MG63 (cell line): Measurements from ENCODE around the gene NOL9. TPM values are rescaled to one million over a fixed set of nuclear protein-coding genes. Genes with fewer than 3 reads are reported as not detected.
A peak's percentile ranks its signal among the peaks of the same experiment; 100 is the strongest.

Source experiments
- DNase-seq: peaks from one replicate; pipeline ENCODE4 v3.0.0-alpha.2; 2020
- H3K27me3 ChIP-seq: fragments of 250-450 bp; sonication (Bioruptor Pico); 2 replicates; pipeline ENCODE4 v1.5.1; 2020; ENCODE audit warnings: mild to moderate bottlenecking, moderate library complexity
- H3K36me3 ChIP-seq: fragments of 250-450 bp; sonication (Bioruptor Pico); 2 replicates; pipeline ENCODE4 v1.5.1; 2020; ENCODE audit warnings: mild to moderate bottlenecking, moderate library complexity
- H3K4me3 ChIP-seq: fragments of 250-450 bp; sonication (Bioruptor Pico); 2 replicates; pipeline ENCODE4 v1.5.1; 2020; ENCODE audit warnings: mild to moderate bottlenecking, moderate library complexity
- H3K9me3 ChIP-seq: fragments of 250-450 bp; sonication (Bioruptor Pico); 2 replicates; pipeline ENCODE4 v1.5.1; 2020; ENCODE audit warnings: mild to moderate bottlenecking, moderate library complexity
- total RNA-seq: library from RNA; depleted of rRNA; stranded (reverse); fragments of >200 nt; shearing (Covaris generic); gene quantifications from 2 replicates; pipeline ENCODE4 v1.2.3, GENCODE V29; 2014; ENCODE audit warnings: low replicate concordance; rRNA removed

Gene NOL9
- total RNA-seq, 1 experiment from 2014 or later, result 25.0 TPM

DNA sequence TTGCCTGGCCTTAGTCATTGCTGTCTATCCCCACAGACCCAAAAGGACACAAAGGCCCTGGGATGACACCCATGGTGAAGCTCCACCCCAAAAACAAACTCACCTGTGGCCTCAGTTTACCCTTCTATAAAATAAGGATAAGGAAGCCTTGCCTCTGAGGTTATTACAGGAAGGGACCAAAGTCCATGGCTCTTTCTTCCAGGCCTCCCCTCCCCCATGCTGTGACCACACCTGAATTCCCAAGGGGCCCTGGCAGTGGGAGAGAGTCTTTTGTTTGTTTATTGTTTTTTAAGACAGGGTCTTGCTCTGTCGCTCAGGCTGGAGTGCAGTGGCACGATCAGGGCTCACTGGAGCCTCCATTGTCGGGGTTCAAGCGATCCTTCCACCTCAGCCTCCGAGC, 77.8 kb downstream of the NOL9 start:
- H3K27me3 ChIP-seq, result no peaks in the 10 kb centered on the region
- no peak for DNase-seq
- H3K36me3 ChIP-seq, result no peaks in the 10 kb centered on the region
- no peaks in the 10 kb centered on the region for H3K9me3 ChIP-seq
- H3K4me3 ChIP-seq, result no peak overlapping the region

DNA sequence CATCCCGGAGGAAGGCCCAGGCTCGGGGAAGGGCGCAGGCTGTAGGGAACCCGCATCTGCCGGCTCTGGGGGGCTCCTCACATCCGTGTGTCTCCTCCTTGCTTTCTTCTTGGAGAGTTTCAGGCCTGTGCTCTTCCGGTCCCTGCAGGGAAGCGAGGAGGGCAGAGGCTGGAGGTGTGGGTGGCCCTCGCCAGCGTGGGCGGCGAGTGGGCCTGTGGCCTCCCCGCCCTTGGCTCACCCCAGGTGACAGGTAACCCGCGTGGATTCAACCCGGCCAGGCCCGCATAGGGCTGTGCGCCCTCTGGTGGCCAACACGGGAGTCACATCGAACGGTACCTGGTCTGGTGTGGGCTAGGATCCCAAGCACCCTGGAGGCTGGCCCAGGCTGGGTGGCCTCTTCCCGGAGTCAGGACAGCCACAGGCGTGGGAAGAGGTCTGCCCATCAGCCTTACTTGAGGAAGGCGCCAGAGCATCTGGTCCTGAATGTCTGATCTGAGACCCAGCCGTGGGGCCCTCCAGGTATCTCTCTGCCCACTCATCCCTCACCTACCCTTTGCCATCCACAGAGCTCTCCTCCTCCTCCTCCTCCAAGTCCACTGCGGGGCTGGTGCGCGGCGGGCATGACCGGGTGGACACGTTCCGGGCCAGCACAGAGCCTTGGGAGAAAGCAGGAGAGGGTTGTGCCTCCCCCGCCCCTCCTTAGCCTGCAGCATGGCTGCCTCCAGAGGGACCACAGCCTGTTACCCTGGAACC, 78.8 kb downstream of the NOL9 start:
- Histone ChIP-seq H3K36me3 (no peaks in the 10 kb centered on the region), H3K9me3 (no peaks in the 10 kb centered on the region), H3K4me3 (no peak overlapping the region), H3K27me3 (no peaks in the 10 kb centered on the region)
- DNase-seq, result peak; percentile 39

DNA sequence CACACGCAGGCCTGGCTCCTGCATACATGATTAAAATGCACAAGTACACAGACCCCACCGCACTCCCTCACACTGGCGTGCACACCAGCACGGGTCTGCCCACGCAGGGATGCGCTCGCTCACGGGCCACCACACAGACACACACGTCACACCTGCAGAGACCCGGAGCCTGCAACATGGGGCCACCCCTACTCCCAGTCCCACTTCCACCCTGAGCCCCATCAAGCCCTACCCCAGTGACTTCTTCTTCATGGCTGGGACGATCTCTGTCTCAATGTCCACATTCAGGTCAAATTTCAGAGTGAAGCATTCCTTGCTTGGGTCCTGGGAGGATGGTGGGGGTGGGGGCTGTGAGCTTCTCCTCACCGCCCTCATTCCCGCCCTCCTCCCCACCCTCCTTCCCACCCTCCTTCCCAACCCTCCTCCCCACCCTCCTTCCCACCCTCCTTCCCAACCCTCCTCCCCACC, 79.5 kb downstream of the NOL9 start:
- no peak overlapping the region for H3K4me3 ChIP-seq
- no peak for DNase-seq
- H3K9me3 ChIP-seq, result no peaks in the 10 kb centered on the region
- H3K36me3 ChIP-seq, result no peaks in the 10 kb centered on the region
- H3K27me3 ChIP-seq, result no peaks in the 10 kb centered on the region

DNA sequence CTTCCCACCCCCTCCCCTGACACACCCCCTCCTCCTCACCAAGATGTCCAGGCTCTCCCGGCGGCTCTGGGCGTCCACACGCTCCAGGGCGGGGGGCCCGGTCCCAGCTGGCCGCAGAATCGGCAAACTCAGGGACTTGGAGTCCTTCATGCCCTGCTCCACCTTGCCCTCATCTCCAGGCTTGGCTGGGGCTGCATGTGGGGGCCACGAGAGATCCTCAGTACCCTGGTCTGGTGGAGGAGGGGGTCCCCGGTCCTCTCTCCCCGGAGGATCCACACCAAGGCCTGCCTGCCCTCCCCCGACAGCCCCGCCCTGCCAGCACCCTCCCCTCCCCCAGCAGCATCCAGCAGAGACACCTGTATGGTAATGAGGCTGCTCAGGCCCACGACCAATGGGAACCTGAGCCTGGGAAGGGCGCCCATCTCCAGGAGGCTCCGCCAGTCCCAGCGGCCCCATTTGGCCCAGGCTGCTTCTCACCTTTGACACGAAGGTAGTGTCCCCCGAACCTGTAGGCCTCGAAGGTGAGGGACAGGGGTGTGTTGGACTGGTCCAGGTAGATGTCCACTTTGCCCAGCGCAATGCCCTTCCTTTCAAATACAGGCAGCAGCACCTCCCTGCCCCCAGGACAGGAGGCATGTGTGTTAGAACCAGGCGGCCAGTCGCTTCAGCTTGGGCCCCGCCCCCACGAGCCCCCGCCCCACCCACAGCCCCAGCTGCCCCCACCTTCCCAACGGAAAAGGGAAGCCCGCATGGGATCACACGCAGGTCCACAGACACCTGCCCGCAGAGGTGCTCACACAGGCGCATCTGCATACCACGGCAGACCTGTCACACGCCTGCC, 80.1 kb downstream of the NOL9 start:
- no peaks in the 10 kb centered on the region for H3K9me3 ChIP-seq
- no peak for DNase-seq
- H3K36me3 ChIP-seq, result no peaks in the 10 kb centered on the region
- no peak overlapping the region for H3K4me3 ChIP-seq
- H3K27me3 ChIP-seq, result no peaks in the 10 kb centered on the region

DNA sequence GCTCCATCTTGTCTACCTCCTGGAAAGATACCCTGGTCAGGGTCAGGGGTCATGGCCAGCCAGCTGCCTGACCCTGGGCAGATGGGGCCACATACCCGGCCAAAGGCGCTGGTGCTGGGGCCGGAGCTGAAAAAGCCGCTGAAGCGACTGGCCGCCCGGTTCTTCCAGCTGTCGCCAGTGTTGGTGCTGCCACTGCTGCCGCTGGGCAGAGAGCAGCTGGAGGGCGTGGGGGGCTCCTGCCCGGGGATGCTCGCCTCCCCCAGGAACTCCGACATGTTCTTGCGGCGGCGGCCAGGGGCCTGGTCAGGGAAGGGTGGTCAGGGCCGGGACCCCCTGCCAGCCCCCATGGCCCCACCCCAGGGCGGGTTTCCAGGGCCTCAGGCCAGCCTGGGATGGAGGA, 81.2 kb downstream of the NOL9 start:
- no peak for DNase-seq
- Histone ChIP-seq H3K27me3 (no peaks in the 10 kb centered on the region), H3K9me3 (no peaks in the 10 kb centered on the region), H3K36me3 (no peaks in the 10 kb centered on the region), H3K4me3 (no peak overlapping the region)

DNA sequence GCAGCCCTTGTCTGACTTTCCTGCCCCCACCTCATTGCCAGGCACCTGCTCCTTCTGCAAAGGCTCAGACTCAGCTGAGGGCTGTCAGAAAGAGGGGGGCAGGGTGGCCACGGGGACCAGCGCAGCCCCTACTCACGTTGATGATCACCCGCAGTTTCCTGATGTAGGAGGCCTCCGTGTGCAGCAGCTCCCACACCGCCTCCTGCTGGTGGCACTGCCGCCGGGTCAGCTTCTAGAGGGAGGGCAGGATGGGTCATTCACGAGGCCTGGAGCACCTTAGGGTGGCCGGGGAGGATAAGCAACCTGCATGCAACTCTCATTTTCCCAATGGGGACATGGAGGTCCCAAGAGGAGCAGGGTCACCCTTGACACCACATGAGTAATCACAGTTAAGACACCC, 81.9 kb downstream of the NOL9 start:
- H3K36me3 ChIP-seq, result no peaks in the 10 kb centered on the region
- no peak overlapping the region for H3K4me3 ChIP-seq
- no peak for DNase-seq
- no peaks in the 10 kb centered on the region for H3K27me3 ChIP-seq
- no peaks in the 10 kb centered on the region for H3K9me3 ChIP-seq

DNA sequence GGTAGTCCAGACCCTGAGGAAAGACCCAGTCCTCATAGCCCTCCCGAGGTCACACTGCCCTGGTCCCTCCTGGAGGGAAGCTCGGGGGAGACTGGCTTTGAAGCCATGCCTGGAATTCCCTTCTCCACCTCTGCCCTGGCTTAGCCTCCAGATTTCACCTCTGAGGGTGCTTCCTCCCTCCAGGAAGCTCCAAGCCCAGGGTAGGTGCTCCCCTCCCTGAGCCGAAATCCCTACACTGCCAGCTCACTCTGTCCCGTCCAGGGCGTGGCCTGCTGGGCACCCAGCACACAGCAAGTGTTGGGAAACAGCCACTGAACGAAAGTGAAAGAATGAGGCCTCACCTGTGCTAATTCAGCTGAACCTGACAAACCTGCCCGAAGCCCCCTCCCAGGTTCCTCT, 82.3 kb downstream of the NOL9 start:
- H3K27me3 ChIP-seq, result no peaks in the 10 kb centered on the region
- no peaks in the 10 kb centered on the region for H3K9me3 ChIP-seq
- DNase-seq, result no peak

More for the DNA sequence above, 82.3 kb downstream of the NOL9 start:
- H3K4me3 ChIP-seq, result no peak overlapping the region
- no peaks in the 10 kb centered on the region for H3K36me3 ChIP-seq

Other genes with a start within 250 kb of the NOL9 start
- 80.9 and 91.4 TPM in 2 replicates for gene ACOT7, start 160.7 kb downstream of the NOL9 start, total RNA-seq
- gene HES2, start 134.6 kb downstream of the NOL9 start, total RNA-seq, result 0.59 TPM in 1 of 2 replicates, not detected in the other
- not detected in 2 replicates for gene ESPN, start 129.7 kb downstream of the NOL9 start, total RNA-seq
- 0.63 TPM in 1 of 2 replicates, not detected in the other for gene TNFRSF25, start 88.3 kb downstream of the NOL9 start, total RNA-seq
- 0.02 and 1.2 TPM in 2 replicates for gene PLEKHG5, start 62.8 kb downstream of the NOL9 start, total RNA-seq
- not detected in 2 replicates for gene TAS1R1, start 794 bp upstream of the NOL9 start, total RNA-seq
- gene ZBTB48, start 25.5 kb upstream of the NOL9 start, total RNA-seq, result 20.6 and 32.5 TPM in 2 replicates
- 27.8 and 32.0 TPM in 2 replicates for gene KLHL21, start 48.4 kb upstream of the NOL9 start, total RNA-seq
- 15.1 and 20.0 TPM in 2 replicates for gene PHF13, start 59.2 kb upstream of the NOL9 start, total RNA-seq
- 26.6 and 29.0 TPM in 2 replicates for gene THAP3, start 70.4 kb upstream of the NOL9 start, total RNA-seq
- 66.4 and 71.8 TPM in 2 replicates for gene DNAJC11, start 147.3 kb upstream of the NOL9 start, total RNA-seq
- 103 and 212 TPM in 2 replicates for gene CAMTA1, start 230.9 kb upstream of the NOL9 start, total RNA-seq